ENCODE measurements around the gene JAKMIP3.

The JAKMIP3 gene

GRCh38 chr10:132044803-132045202, 20.9 kb upstream of the JAKMIP3 start:
- TF ChIP-seq ZC3H10 (CRISPR knock-in tag; IDR thresholded peaks at IDR 0.05): no peak
- TF ChIP-seq SNAI2 (CRISPR knock-in tag; IDR thresholded peaks at IDR 0.05): no peak
- no peak for TF ChIP-seq ZFP30 (CRISPR knock-in tag; IDR thresholded peaks at IDR 0.05)
- no peak for TF ChIP-seq ZFP3 (CRISPR knock-in tag; IDR thresholded peaks at IDR 0.05)
- TF ChIP-seq ZNF565 (CRISPR knock-in tag; conservative IDR thresholded peaks at IDR 0.05; ENCODE audit: low read depth): no peak
- TF ChIP-seq OSR1 (CRISPR knock-in tag; IDR thresholded peaks at IDR 0.05): no peak
- TF ChIP-seq ZNF8 (CRISPR knock-in tag; IDR thresholded peaks at IDR 0.05): no peak
- no peak for TF ChIP-seq PPARA (CRISPR knock-in tag; IDR thresholded peaks at IDR 0.05; ENCODE audit: borderline replicate concordance)
- TF ChIP-seq CSRNP3 (CRISPR knock-in tag; IDR thresholded peaks at IDR 0.05): no peak
- TF ChIP-seq TCF4 (CRISPR knock-in tag; IDR thresholded peaks at IDR 0.05; ENCODE audit: borderline replicate concordance): no peak
- no peak for TF ChIP-seq CSDC2 (CRISPR knock-in tag; IDR thresholded peaks at IDR 0.05)
- no peak for TF ChIP-seq TOX (CRISPR knock-in tag; IDR thresholded peaks at IDR 0.05; ENCODE audit: borderline replicate concordance)
- TF ChIP-seq ARNTL (CRISPR knock-in tag; IDR thresholded peaks at IDR 0.05; ENCODE audit: borderline replicate concordance, low read depth): no peak
- no peak for TF ChIP-seq ESRRG (CRISPR knock-in tag; IDR thresholded peaks at IDR 0.05)
- TF ChIP-seq CREB5 (CRISPR knock-in tag; IDR thresholded peaks at IDR 0.05; ENCODE audit: low read depth): no peak
- no peak for TF ChIP-seq GLIS3 (CRISPR knock-in tag; IDR thresholded peaks at IDR 0.05)
- TF ChIP-seq RARB (CRISPR knock-in tag; IDR thresholded peaks at IDR 0.05): no peak
- TF ChIP-seq POU6F1 (CRISPR knock-in tag; IDR thresholded peaks at IDR 0.05; ENCODE audit: borderline replicate concordance, low read depth): no peak
- no peak for TF ChIP-seq BACH2 (CRISPR knock-in tag; IDR thresholded peaks at IDR 0.05; ENCODE audit: borderline replicate concordance)
- no peak for TF ChIP-seq PATZ1 (CRISPR knock-in tag; IDR thresholded peaks at IDR 0.05; ENCODE audit: borderline replicate concordance)
- no peak for ATAC-seq

- no peak for ATAC-seq
- TF ChIP-seq CSDC2 (CRISPR knock-in tag; IDR thresholded peaks at IDR 0.05): no peak
- TF ChIP-seq SNAI2 (CRISPR knock-in tag; IDR thresholded peaks at IDR 0.05): no peak
- no peak for TF ChIP-seq CREB5 (CRISPR knock-in tag; IDR thresholded peaks at IDR 0.05; ENCODE audit: low read depth)
- no peak for TF ChIP-seq ISL1 (CRISPR knock-in tag; IDR thresholded peaks at IDR 0.05)
- no peak for TF ChIP-seq ZFP30 (CRISPR knock-in tag; IDR thresholded peaks at IDR 0.05)
- TF ChIP-seq ZFP3 (CRISPR knock-in tag; IDR thresholded peaks at IDR 0.05): no peak
- TF ChIP-seq ZNF565 (CRISPR knock-in tag; conservative IDR thresholded peaks at IDR 0.05; ENCODE audit: low read depth): no peak
- TF ChIP-seq TCF4 (CRISPR knock-in tag; IDR thresholded peaks at IDR 0.05; ENCODE audit: borderline replicate concordance): no peak
- no peak for TF ChIP-seq ZC3H10 (CRISPR knock-in tag; IDR thresholded peaks at IDR 0.05)
- no peak for TF ChIP-seq POU6F1 (CRISPR knock-in tag; IDR thresholded peaks at IDR 0.05; ENCODE audit: borderline replicate concordance, low read depth)
- no peak for TF ChIP-seq OSR1 (CRISPR knock-in tag; IDR thresholded peaks at IDR 0.05)
- no peak for TF ChIP-seq ESRRG (CRISPR knock-in tag; IDR thresholded peaks at IDR 0.05)
- TF ChIP-seq CSRNP3 (CRISPR knock-in tag; IDR thresholded peaks at IDR 0.05): no peak
- TF ChIP-seq BACH2 (CRISPR knock-in tag; IDR thresholded peaks at IDR 0.05; ENCODE audit: borderline replicate concordance): no peak
- TF ChIP-seq RARB (CRISPR knock-in tag; IDR thresholded peaks at IDR 0.05): no peak
- TF ChIP-seq ZNF70 (CRISPR knock-in tag; IDR thresholded peaks at IDR 0.05): no peak
- no peak for TF ChIP-seq TOX (CRISPR knock-in tag; IDR thresholded peaks at IDR 0.05; ENCODE audit: borderline replicate concordance)
- no peak for TF ChIP-seq PPARA (CRISPR knock-in tag; IDR thresholded peaks at IDR 0.05; ENCODE audit: borderline replicate concordance)
Measured at GRCh38 chr10:132045324-132045723, 20.4 kb upstream of the JAKMIP3 start.

Measured in SK-N-SH treated with all-trans-retinoic acid at 6 μM for 48 hours (cell line).